ENCODE data around the gene MRM3. TPM values are rescaled to one million over a fixed set of nuclear protein-coding genes. Genes with fewer than 3 reads are reported as not detected.
A peak's percentile ranks its signal among the peaks of the same experiment; 100 is the strongest.
"Not testable (repeated sequence)": the region's sequence is repeated elsewhere in the genome, so short reads cannot be mapped to it uniquely, and the experiment has no call there.

The MRM3 gene
- total RNA-seq (2014; rRNA removed; shearing (Covaris generic)), result 49.7 and 58.0 TPM in 2 replicates
- polyA plus RNA-seq (2015; cell fraction: cytosol; rRNA removed), result 16.5 TPM in 2 replicates
- polyA plus RNA-seq (2015; cell fraction: nucleus; rRNA removed), result 22.1 and 22.7 TPM in 2 replicates

GRCh38 chr17:781805-782731 is at the start of gene MRM3, which contains the start of gene GLOD4:
TSS of gene MRM3 (plus strand) at chr17:782353. CDS start at chr17:782379, 26 bp downstream.
TSS of gene GLOD4 (minus strand) at chr17:782280. CDS start at chr17:782255, 25 bp downstream.
- peak; percentile 80 for DNase-seq (ENCODE audit: low read depth)

GRCh38 chr17:732902-733720 is 49.0 kb upstream of the MRM3 start:
- DNase-seq (ENCODE audit: low read depth), result peak; percentile 38

GRCh38 chr17:733743-734142 is 48.4 kb upstream of the MRM3 start:
- DNase-seq (ENCODE audit: low read depth), result no peak

- DNase-seq (ENCODE audit: low read depth), result no peak
These were observed 44.5 kb upstream of the MRM3 start for GRCh38 chr17:737561-738113.

- DNase-seq (ENCODE audit: low read depth), result no peak
These were observed 41.7 kb upstream of the MRM3 start for GRCh38 chr17:740240-741017.

- no peak for DNase-seq (ENCODE audit: low read depth)
These were observed 39.9 kb upstream of the MRM3 start for GRCh38 chr17:742147-742793.

- DNase-seq (ENCODE audit: low read depth), result no peak
These were observed 39.0 kb upstream of the MRM3 start for GRCh38 chr17:743139-743538.

GRCh38 chr17:744937-745336 is 37.2 kb upstream of the MRM3 start:
- no peak for DNase-seq (ENCODE audit: low read depth)

GRCh38 chr17:745406-745805 is 36.7 kb upstream of the MRM3 start:
- DNase-seq (ENCODE audit: low read depth), result no peak

- DNase-seq (ENCODE audit: low read depth), result no peak
These were observed 36.0 kb upstream of the MRM3 start for GRCh38 chr17:746181-746580.

GRCh38 chr17:746783-747629 is 35.1 kb upstream of the MRM3 start:
- DNase-seq (ENCODE audit: low read depth), result no peak

GRCh38 chr17:748604-749003 is 33.5 kb upstream of the MRM3 start:
- not testable (repeated sequence) for DNase-seq (ENCODE audit: low read depth)

GRCh38 chr17:749359-749758 is 32.8 kb upstream of the MRM3 start:
- not testable (repeated sequence) for DNase-seq (ENCODE audit: low read depth)

GRCh38 chr17:750431-751037 is 31.6 kb upstream of the MRM3 start:
- DNase-seq (ENCODE audit: low read depth), result no peak

- no peak for DNase-seq (ENCODE audit: low read depth)
These were observed 30.7 kb upstream of the MRM3 start for GRCh38 chr17:751269-752001.

- DNase-seq (ENCODE audit: low read depth), result peak; percentile 87
These were observed 30.0 kb upstream of the MRM3 start, which contains the start of gene GEMIN4 for GRCh38 chr17:752002-752619. TSS of gene GEMIN4 (minus strand) at chr17:752264. CDS start at chr17:752142, 122 bp downstream.

- DNase-seq (ENCODE audit: low read depth), result no peak
These were observed 29.4 kb upstream of the MRM3 start for GRCh38 chr17:752620-753219.

Measured in HT1080 (cell line).